ENCODE measurements around the gene SLA2.

The SLA2 gene

DNA sequence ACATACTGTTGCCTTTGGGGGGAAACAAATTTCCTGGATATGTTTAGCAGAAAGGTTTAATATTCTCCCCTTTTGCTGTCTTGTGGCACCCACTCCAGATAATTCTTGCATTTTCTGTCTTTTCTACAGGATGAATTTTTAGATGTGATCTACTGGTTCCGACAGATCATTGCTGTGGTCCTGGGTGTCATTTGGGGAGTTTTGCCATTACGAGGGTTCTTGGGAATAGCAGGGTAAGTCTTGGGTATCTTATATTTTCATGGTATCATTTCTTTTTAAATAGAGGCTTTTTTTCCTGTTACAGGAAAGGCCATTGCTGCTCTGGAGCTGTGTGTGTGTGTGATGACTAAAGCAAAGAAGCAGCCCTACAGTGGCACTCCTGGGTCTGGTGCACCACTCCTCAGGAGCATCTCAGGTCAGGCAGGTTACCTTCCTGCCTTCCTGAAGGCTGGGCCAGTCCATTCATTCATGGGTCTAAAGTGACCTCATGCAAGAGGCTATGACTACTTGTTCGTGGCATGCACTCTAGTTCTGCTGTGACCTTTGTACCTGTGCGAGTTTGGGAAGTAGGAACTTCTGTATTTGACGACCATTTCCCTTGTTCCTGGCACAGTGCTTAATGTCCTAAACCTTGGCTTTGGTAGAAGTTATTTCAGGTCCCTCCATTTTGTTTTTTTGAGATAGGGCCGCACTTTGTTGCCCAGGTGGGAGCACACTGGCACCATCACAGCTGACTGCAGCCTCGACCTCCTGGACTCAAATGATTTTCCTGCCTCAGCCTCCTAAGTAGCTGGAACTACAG lies 38.2 kb downstream of the SLA2 start:
- DNase-seq (ENCODE audit: low spot score): no peak

DNA sequence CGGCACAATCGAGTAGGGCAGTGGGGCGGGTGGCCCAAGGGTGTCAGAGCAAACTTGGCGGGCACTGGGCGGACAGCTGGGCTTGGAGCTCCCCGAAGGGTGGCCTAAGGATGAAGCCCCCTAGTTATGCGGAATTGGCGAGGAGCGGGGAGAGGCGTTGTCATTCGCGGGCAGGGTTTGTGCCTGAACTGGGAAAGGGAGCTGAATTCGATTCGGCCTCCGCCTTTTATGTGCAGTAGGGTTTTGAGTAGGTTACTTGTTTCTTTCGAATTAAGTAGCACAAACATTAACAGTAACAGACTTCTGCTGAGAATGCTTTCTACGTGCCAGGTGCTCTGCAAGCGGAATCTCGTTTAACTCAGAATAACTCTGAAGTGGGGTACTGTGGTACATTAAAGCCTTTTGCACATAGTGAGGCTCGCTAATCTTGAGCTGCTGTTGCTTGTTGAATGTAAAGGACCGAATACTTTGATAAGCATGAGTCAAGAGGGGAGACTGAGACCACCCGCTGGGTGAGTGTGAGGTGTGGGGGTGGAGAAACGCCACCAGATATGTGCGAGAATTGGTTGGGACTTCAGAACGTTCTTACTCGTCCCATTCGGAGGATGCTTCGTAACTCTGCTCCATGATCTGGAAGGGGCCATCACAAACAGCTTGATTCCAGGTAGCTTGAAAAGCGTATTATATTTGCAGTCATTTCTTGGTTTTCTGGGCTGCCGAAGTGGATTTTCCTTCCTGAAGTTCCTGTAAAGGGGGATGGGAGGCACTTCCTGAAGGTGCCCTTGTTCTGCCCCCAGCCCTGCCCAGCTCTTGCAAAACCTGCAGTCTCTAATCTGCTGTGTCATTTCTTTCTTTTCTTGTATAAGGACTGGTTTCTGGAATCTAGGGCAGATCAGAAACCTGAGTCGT lies 39.6 kb downstream of the SLA2 start:
- peak; percentile 17 for DNase-seq (ENCODE audit: low spot score)

DNA sequence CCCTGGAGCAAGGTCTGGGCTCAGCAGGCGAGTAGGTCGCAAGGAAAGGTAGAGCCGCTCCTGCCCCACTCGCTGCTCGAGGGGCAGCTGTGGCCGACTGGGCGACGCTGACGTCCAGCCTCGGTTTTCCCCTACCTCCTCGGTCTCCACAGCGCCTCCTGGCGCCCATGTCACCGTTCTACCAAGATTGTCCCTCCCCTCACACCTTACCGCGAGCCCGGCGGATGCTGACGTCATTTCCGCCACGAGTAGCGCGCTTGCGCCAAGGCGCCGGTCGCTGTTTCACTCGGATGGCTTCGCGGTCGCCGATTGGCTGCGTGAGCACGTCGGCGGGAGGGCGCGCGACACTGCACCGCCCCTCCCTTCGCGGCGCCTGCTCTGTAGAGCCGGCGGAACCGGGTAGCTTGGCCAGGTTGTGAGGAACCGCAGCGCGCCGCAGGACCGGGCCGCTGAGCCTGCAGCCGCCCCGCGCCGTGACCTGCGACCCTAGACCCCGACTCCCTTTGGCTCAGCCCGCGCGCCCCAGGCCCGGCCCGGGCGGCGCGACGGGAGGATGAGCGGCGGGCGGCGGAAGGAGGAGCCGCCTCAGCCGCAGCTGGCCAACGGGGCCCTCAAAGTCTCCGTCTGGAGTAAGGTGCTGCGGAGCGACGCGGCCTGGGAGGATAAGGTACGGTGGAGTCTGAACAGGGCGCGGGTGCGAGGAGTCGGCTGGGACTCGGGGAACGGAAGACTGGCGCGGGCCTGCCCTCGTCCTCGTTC lies 40.4 kb downstream of the SLA2 start, which contains the start of gene RAB5IF:
RAB5IF (plus strand) TSS at position 381 of the 759 bp plus-strand sequence; CDS start at position 554, 173 bp downstream.
- peak; percentile 99 for DNase-seq (ENCODE audit: low spot score)

DNA sequence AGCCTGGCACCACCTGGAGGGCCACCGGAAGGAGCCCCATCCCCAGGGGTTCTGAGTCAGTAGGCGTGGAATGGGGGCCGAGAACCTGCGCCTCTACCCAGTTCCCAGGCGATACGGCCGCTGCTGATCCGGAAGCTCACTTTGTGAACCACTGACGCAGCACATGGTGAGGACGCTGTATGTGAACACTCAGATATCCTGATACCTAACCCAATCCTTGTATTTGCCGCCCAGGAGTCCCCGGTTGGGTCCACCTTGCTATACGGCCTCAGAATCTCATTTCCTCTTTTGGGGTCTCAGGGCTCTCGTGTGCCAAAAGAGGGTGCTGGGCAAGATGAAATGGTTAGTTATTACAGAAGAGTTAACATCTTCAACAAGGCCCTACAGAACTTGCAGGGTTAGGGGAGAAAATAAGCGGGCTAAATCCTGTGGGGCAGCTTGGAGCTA lies 41.0 kb downstream of the SLA2 start:
- DNase-seq (ENCODE audit: low spot score): no peak

DNA sequence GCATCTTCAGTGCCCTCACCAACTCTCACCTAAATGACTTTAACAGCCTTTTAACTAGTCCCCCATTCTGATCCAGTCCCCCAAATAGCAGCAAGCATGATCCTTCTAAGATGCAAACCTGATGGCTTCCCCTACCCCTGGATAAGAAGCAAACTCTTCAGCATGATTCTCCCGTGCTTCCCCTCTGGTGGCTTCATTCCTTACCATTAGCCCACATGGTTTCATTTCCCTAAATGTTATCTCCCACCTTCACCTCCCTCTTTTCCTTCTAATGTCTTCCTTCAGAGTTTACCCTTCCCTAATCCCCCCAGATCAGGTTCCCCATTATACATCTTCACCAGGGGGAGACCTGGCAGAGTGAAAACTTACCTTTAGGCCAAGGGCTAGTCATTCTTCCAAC lies 44.5 kb downstream of the SLA2 start:
- no peak for DNase-seq (ENCODE audit: low spot score)

DNA sequence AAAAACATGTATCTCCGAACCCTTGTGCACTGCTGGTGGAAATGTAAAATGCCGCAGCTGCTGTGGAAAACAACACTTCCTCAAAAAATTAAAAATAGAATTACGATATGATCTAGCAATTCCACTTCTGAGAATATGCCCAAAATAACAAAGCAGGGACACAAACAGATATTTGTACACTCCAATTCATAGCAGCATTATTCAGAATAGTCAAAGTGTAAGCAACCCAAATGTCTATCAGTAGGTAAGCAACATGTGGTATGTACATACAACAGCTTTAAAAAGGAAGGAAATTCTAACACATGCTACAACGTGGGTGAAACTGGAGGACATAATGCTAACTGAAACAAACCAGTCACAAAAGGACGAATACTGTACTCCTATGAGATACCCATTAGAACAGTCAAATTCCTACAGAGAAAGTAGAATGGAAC lies 46.1 kb downstream of the SLA2 start:
- no peak for DNase-seq (ENCODE audit: low spot score)

DNA sequence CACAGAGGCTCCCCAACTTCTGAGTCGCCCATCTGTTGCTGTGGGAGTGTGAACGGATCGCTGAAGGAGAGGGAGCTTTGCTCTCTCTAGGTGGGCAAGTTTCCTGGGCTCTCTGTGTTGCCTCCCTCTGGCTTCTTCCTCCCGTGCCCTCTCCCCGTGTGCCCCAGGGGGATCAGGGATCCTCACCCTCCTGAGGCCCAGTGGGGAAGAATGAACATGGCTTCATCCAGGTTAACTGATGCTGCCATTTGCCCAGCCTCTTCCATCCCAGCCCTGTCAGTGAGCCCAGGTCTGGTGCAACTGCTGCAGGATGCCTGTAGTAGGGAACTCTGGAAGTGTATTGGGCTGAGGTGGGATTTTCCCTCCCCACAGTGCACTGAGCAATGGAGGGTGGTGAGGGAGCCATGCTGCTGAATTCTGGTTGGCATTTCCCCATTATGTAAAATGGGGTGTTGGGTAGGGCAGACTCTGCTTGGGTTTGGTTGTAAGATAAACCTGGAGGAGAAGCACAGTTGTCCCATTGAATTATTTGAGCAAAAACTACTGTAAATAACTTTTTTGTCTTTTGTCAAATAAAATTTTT lies 52.6 kb downstream of the SLA2 start:
- no peak for DNase-seq (ENCODE audit: low spot score)

DNA sequence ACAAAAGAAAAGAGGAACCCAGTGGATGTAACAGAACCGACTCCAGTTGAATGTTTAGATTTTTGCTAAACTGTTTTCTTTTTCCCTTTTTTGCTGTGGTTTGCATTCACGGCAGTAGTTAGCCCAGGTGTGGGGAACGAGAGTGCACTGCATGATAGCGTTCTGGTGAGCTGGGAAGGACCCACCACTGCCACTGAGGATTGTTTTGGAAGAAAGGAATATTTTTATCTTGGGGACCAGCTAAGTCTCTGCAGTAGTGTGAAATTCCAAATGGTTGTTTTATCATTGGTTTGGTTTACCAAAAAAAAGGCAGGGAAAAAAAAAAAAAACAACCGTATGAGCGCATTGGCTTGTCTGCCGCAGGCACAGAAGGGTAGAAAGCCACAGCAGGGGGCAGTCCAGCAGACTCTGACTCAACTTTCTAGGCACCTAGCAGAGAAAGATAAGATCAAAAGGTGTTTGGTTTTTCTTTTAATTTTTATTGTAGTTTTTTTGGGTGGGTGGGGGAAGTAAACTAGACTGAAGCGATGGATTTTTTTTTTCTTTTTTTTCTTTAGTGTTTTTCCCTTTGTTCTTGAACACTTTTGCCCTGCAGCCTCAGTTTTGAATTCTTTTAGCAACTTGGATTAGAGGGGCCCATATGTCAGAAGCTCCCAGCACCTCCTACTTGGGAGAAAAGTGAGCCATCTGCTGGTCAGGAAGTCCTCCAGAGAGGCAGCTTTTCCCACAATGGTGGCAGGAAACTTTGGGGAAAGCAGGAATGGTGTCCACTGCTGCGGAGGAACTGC lies 53.9 kb downstream of the SLA2 start:
- DNase-seq (ENCODE audit: low spot score): no peak

DNA sequence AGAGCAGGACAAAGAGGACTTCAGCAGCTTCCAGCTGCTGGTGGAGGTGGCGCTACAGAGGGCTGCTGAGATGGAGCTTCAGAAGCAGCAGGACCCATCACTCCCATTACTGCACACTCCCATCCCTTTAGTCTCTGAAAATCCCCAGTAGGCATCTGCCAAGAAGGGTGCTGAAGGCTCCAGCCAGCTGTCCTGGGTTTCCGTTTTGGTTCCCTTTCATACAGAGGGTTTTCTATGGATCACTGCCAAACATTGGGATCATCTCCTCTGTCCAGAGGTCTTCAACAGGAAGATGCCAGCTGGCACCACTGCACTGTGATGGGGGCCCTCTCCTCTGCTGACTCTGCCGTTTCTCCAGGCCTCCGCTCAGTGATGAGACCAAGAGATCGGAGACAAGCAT lies 54.7 kb downstream of the SLA2 start:
- no peak for DNase-seq (ENCODE audit: low spot score)

DNA sequence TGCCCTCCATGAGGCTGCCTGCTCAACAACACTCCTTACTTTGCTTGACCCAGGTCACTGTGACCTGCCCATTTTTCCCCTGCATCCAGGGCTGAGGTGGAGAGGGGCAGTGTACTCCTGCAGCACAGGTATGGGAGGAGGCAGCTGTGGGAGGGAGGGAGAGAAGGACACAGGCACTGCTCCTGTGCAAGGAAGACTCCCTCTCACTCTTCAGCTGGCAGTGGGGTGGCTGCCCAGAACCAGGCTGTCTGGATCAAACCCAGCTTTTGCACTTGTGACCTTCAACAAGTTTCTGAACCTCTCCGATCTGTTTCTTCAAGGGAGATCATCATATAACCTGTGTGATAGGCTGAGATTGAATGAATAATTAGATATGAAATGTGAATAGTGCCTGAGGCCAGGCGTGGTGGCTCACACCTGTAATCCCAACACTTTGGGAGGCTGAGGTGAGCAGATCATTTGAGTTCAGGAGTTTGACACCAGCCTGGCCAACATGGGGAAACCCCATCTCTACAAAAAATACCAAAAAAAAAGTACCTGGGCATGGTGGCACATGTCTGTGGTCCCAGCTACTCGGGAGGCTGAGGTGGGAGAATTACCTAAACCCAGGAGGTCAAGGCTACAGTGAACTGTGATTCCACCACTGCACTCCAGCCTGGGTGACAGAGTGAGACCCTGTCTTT lies 58.5 kb downstream of the SLA2 start:
- no peak for DNase-seq (ENCODE audit: low spot score)

DNA sequence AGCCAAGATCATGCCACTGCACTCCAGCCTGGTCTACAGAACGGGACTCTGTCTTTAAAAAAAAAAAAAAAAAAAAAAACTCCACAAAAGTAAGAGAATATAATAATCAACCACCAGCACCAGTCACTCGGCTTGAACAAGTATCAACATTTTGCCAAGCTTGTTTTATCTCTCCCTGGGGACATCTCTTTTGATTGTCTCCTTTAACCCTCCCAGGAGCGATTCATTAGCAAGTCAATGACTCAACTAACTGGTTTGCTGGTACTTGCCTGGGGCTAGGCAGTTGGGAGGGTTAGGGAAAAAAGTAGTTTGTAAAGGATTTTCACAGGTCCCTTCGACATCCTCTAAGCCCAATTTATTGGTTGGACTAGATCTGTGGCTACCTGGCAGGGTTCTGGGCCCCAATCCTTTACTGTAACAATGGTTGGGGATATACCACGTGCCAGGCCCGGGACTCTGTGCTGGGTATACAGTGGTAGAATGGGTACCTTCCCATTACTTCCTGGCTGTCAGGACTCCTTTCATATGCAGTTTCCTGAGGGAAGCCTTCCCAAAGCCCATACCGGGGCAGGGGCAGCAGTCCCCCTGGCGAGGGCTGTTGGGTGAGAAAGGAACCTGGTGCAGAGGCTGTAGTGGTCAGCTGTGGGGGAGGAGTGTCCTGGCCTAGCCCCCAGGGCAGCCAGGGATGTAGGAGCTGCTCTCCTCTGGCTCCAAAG lies 60.4 kb downstream of the SLA2 start:
- no peak for DNase-seq (ENCODE audit: low spot score)

DNA sequence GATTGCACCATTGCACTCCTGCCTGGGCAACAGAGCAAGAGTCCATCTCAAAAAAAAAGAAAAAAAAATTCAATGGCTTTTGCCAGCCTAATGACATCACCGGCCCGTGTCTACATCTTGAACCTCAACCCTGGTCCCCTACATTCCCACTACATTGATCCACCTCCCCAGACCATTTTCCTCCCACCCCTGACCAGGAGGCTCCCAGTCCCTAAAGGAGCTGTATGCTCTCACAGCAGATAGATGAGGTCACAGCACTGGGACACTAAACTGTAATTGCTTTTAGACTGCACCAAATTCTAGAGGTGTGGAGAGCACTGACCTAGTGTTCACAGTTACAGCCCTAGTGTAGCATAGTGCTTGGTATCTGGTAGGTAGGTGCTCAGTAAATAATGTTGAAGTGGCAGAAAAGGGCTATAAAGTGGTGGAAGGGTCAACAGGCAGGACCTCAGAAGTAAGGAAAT lies 61.9 kb downstream of the SLA2 start:
- no peak for DNase-seq (ENCODE audit: low spot score)

DNA sequence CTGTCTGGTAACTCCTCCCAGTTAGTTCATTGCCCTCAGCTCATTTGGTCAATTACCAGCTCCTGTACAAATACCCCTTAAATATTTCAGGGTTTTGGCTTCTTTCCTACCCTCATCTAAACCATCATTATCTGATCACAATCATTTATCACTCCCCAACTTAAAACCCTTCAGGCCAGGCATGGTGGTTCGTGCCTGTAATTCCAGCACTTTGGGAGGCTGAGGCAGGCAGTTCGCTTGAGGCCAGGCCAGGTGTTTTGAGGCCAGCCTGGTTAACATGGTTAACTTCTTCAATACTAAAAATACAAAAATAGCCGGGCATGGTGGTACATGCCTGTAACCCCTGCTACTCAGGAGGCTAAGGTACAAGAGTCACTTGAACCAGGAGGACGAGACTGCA lies 63.2 kb downstream of the SLA2 start:
- DNase-seq (ENCODE audit: low spot score): no peak

DNA sequence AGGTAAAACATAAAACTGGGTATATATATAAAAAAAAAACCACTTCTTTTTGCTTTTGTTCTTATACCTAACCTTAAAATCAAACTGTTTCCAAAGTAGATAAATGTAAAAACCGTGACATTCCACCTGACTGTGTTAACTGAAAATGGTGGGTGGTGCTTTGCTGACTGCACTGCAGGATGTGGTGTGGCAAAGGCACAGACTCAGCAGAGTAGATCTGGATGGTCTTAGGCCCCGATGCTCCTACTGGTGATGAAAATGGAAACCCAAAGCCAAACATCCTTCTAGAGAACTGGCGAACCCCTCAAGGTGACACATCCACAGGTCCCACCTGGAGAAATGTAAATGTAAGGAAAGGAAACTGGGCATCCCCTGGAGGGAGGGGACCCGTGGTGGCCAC lies 63.7 kb downstream of the SLA2 start:
- no peak for DNase-seq (ENCODE audit: low spot score)

DNA sequence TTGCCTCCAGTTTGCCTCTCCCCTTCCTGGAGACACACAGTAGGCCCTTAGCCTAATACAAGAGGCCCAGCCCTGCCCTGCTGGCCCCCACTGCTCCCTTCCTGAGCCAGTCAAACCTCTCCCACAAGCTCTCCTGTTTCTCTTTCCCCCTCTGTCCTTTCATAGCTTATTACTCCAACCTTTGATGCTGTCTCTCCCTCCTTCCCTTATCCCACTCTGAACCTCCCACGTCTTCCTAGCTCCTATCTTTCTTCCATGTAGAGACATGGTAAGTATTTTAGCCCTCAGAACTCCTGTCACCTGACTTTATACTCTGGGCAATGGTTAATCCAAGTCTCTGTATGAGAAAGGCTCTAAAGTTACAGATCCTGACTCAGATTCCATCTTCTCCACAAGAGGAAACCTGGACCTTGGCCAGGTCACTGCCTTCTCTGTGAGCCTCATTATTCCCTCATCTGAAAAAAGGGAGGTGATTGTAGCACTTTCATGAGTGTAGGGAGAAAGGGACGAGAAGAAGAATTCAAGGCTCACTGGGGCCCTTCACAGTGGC lies 65.9 kb downstream of the SLA2 start:
- no peak for DNase-seq (ENCODE audit: low spot score)

DNA sequence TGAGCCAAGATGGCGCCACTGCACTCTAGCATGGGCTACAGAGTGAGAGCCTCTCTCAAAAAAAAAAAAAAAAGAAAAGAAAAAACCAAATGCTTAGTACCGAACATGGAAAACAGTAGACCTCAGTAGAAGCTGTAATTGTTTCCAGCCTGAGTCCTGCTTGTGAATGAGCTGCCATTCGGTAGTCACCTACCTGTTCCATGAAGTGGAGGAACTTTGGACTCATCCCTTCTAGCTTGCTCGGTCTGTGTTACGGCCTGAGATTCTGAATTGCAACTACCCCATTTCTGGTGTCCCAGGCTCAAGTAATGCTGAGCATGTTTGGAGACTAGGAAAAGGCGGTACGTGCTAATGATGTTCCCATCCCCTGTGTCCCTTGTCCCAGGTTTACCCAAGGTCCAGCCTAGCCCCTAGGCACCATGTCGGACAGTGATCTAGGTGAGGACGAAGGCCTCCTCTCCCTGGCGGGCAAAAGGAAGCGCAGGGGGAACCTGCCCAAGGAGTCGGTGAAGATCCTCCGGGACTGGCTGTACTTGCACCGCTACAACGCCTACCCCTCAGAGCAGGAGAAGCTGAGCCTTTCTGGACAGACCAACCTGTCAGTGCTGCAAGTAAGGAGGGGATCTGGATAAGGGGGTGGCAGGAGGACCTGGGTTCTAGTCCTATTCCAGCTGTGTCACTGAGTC lies 67.5 kb downstream of the SLA2 start:
- DNase-seq (ENCODE audit: low spot score): no peak

DNA sequence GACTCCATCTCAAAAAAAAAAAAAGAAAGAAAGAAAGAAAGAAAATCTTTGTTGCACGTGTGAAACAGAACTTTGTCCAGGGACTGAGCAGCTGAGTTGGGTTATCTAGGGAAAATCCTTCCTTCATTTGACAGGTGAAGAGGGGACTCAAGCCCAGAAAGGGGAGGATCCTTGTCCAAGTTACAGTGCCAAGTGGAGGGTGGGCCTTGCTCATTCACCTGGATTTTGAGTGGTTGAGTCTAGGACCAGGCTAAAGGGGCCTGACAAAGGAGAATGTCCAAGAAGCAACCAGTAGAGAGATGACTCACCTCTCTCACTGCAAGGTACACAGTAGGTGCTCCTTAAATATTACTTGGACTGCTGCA lies 69.9 kb downstream of the SLA2 start:
- DNase-seq (ENCODE audit: low spot score): no peak

DNA sequence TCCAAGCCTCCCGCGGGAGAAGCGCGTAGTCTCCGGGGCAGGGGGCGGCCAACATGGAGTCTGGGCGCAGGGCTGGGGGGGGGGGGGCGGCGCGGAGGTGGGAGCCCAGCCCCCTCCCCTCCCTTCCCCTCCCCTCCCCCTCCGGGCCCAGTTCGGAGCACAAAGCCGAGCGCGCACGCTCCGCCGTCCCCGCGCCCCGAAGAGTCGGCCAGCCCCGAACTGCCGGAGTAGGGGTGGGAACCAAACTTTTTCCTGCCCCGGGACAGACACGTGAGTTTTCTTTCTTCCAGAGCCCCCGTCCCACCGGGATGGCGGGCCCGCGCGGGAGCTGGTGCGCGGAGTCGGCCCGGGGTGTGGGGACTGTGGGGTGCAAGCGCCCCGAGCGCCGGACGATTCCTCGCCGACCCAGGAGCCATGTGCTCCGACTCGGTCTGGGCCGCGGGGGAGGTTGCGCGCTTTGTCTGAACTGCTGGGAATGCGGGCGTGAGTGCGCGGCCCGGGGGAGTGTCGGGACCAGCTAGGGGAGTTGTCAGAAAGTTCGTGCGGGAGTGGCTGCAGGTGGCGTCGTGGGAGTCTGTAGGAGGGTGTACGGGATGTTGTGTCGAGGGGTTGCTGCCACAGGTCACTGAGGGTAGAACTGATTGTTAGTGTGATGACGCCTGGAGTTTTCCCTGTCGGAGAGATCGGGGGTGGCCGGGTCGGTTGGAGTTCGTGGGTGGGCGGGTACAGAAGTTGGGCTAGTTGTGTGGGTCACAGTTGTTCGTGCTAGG lies 71.4 kb downstream of the SLA2 start:
- no peak for DNase-seq (ENCODE audit: low spot score)

Measured in hematopoietic multipotent progenitor cell treated with erythropoietin and hydrocortisone succinate and interleukin-3 and kit ligand, for 15 days (in vitro differentiated cells).